A549 (cell line): ENCODE measurements around the gene CAMK4. TPM values are rescaled to one million over a fixed set of nuclear protein-coding genes. Genes with fewer than 3 reads are reported as not detected.

ENCODE experiments used
- ATAC-seq, 2 experiments: fragments of 200-7000 bp in 1 of 2; fragments of >200 bp in 1 of 2; cut with Nextera tagmentation in 1 of 2; cut with Tn5 transposase in 1 of 2; 3 replicates each; pipeline versions ENCODE4 v1.8.0 to v1.9.1; 2018 to 2020; ENCODE audit warnings: mild to moderate bottlenecking in 1 of 2, moderate library complexity in 1 of 2
- CTCF ChIA-PET: fragments of 300-600 bp; sonication (Branson Sonifier 250); formaldehyde crosslinking; extraction: SDS; loops from one replicate; lab custom pipeline; 2021; ENCODE audit warnings: antibody characterized with exemption, inconsistent platforms; lab: Yijun Ruan, JAX
- POLR2A ChIA-PET: fragments of 350-600 bp; formaldehyde crosslinking; extraction: SDS; loops from one replicate; lab custom pipeline; 2021; ENCODE audit warnings: antibody characterized with exemption, inconsistent platforms; lab: Yijun Ruan, JAX
- DNase-seq, 2 experiments: peaks; one replicate each; pipeline versions ENCODE4 v3.0.0 to v3.0.0-alpha.2; 2011 to 2016; ENCODE audit warnings: low read depth in 1 of 2, low spot score in 1 of 2
- FAIRE-seq: peaks from 2 replicates; lab custom pipeline; 2011; peaks lifted over from hg19 to GRCh38; lab: Jason Lieb, UNC
- H3K27ac ChIP-seq, 2 experiments: fragments of >200 bp; sonication (Bioruptor Twin); formaldehyde crosslinking; 3 replicates each; pipeline ENCODE4 v1.5.1; 2016 to 2017
- H3K4me1 ChIP-seq: fragments of >200 bp; sonication (Bioruptor Twin); formaldehyde crosslinking; 3 replicates; pipeline ENCODE4 v1.6.1; 2016
- H3K4me2 ChIP-seq: fragments of >200 bp; sonication (Bioruptor Twin); formaldehyde crosslinking; 3 replicates; pipeline ENCODE4 v1.6.1; 2016
- H3K4me3 ChIP-seq: fragments of >200 bp; sonication (Bioruptor Twin); formaldehyde crosslinking; 3 replicates; pipeline ENCODE4 v1.5.1; 2016
- H3K9me3 ChIP-seq: fragments of >200 bp; sonication (Bioruptor Twin); formaldehyde crosslinking; 3 replicates; pipeline ENCODE4 v1.6.1; 2016
- BHLHE40 ChIP-seq: IDR thresholded peaks from 2 replicates; pipeline ENCODE4 v1.6.1; 2012; ENCODE audit warnings: low read depth, low read length, inconsistent platforms
- CBX2 ChIP-seq: fragments of 200-600 bp; sonication (generic); IDR thresholded peaks from 2 replicates; pipeline ENCODE4 v1.6.1; 2016; ENCODE audit warnings: low read depth, mild to moderate bottlenecking, borderline replicate concordance
- CBX8 ChIP-seq: fragments of 200-600 bp; sonication (generic); IDR thresholded peaks from 2 replicates; pipeline ENCODE4 v1.6.1; 2016
- CEBPB ChIP-seq, 2 experiments: fragments of >200 bp in 1 of 2; sonication (Bioruptor Twin) in 1 of 2; formaldehyde crosslinking in 1 of 2; IDR thresholded peaks; 2 replicates each; pipeline ENCODE4 v1.6.1; 2012 to 2016
- EHF ChIP-seq: fragments of 250-450 bp; sonication (Bioruptor Pico); IDR thresholded peaks from 2 replicates; pipeline ENCODE4 v1.5.0; 2020; ENCODE audit warnings: mild to moderate bottlenecking
- EHMT2 ChIP-seq: fragments of 200-600 bp; sonication (generic); IDR thresholded peaks from 2 replicates; pipeline ENCODE4 v1.6.1; 2016; ENCODE audit warnings: antibody characterized with exemption, low read depth, mild to moderate bottlenecking, moderate library complexity
- EP300 ChIP-seq, 2 experiments: fragments of >200 bp; sonication (Bioruptor Twin); formaldehyde crosslinking; IDR thresholded peaks; 2 replicates in 1 of 2; 3 replicates in 1 of 2; pipeline ENCODE4 v1.6.1; 2016 to 2017
- HEYL ChIP-seq: fragments of 250-450 bp; sonication (Bioruptor Pico); IDR thresholded peaks from 2 replicates; pipeline ENCODE4 v1.8.0; 2021; ENCODE audit warnings: mild to moderate bottlenecking, moderate library complexity
- KDM1A ChIP-seq: fragments of 200-600 bp; sonication (generic); IDR thresholded peaks from 2 replicates; pipeline ENCODE4 v1.6.1; 2016; ENCODE audit warnings: low read depth, mild to moderate bottlenecking
- KDM5A ChIP-seq: fragments of 200-600 bp; sonication (generic); IDR thresholded peaks from 2 replicates; pipeline ENCODE4 v1.6.1; 2016; ENCODE audit warnings: antibody characterized with exemption, mild to moderate bottlenecking
- MAFK ChIP-seq: fragments of 450-650 bp; IDR thresholded peaks from 2 replicates; pipeline ENCODE4 v1.6.1; 2014; ENCODE audit not compliant: partially characterized antibody
- MYC ChIP-seq: IDR thresholded peaks from 2 replicates; pipeline ENCODE4 v1.6.1; 2012; ENCODE audit warnings: mild to moderate bottlenecking, inconsistent platforms, low read length, improper control_type of control experiment, borderline replicate concordance
- PHF8 ChIP-seq: fragments of 200-600 bp; sonication (generic); IDR thresholded peaks from 2 replicates; pipeline ENCODE4 v1.6.1; 2016; ENCODE audit warnings: low read depth, mild to moderate bottlenecking, antibody characterized with exemption, moderate library complexity, borderline replicate concordance
- POLR2AphosphoS2 ChIP-seq: conservative IDR thresholded peaks from 2 replicates; pipeline ENCODE4 v1.6.1; 2012; ENCODE audit warnings: low read length, improper control_type of control experiment, inconsistent platforms
- RAD21 ChIP-seq, 2 experiments: fragments of >200 bp in 1 of 2; sonication (Bioruptor Twin) in 1 of 2; formaldehyde crosslinking in 1 of 2; IDR thresholded peaks in 1 of 2; conservative IDR thresholded peaks in 1 of 2; 2 replicates in 1 of 2; 3 replicates in 1 of 2; pipeline ENCODE4 v1.6.1; 2012 to 2018; ENCODE audit warnings: inconsistent platforms in 1 of 2
- RCOR1 ChIP-seq: fragments of 150-350 bp; IDR thresholded peaks from 2 replicates; pipeline ENCODE4 v1.6.1; 2014; ENCODE audit warnings: antibody characterized with exemption, low read length, low read depth
- RFX5 ChIP-seq: fragments of 450-650 bp; IDR thresholded peaks from 2 replicates; pipeline ENCODE4 v1.7.1; 2014; ENCODE audit warnings: antibody characterized with exemption, mild to moderate bottlenecking, moderate library complexity
- RNF2 ChIP-seq: fragments of 200-600 bp; sonication (generic); IDR thresholded peaks from 2 replicates; pipeline ENCODE4 v1.6.1; 2016; ENCODE audit warnings: low read depth, mild to moderate bottlenecking, antibody characterized with exemption, moderate library complexity, borderline replicate concordance
- ZNF302 ChIP-seq: fragments of 250-450 bp; sonication (Bioruptor Pico); IDR thresholded peaks from 2 replicates; pipeline ENCODE4 v1.9.0; 2021; ENCODE audit warnings: inconsistent platforms, mild to moderate bottlenecking, moderate library complexity
- WGBS: methylation state at CpG from one replicate; pipeline ENCODE4 v1.1.6; 2017; ENCODE audit errors: missing lambda C conversion rate; 5-methylcytosine and 5-hydroxymethylcytosine counted together
- polyA plus RNA-seq, 4 experiments: library from polyadenylated mRNA; depleted of rRNA in 3 of 4; stranded (reverse); fragments of >200 nt; fragmentation: RNase III in 1 of 4; extraction: RNeasy Plus Mini Kit Qiagen cat#74134 plus additional on column Dnase treatment in 1 of 4; gene quantifications; 2 replicates in 3 of 4; 3 replicates in 1 of 4; pipeline ENCODE4 v1.2.3, GENCODE V29; 2011 to 2017
- TF ChIP-seq, protein P1 (sequence below): IDR thresholded peaks from 2 replicates; pipeline ENCODE4 v1.6.1; 2012
- TF ChIP-seq, protein P2 (sequence below): fragments of 200-600 bp; sonication (generic); IDR thresholded peaks from 2 replicates; pipeline ENCODE4 v1.6.1; 2016; ENCODE audit warnings: antibody characterized with exemption, mild to moderate bottlenecking, moderate library complexity
- TF ChIP-seq, protein P3 (sequence below): fragments of >200 bp; sonication (Bioruptor Twin); formaldehyde crosslinking; IDR thresholded peaks from 3 replicates; pipeline ENCODE4 v1.5.1; 2016

The CAMK4 gene
- polyA plus RNA-seq, 2 of the 4 experiments (the other 2 are of a cell fraction), result not detected

GRCh38 chr5:111347021-111347420 lies 122.8 kb downstream of the CAMK4 start:
- H3K4me1 ChIP-seq, result no peaks in the 10 kb centered on the region
- ChIA-PET CTCF (no interaction called here), POLR2A (no interaction called here)
- no peaks in the 10 kb centered on the region for H3K9me3 ChIP-seq
- H3K4me3 ChIP-seq, result no peak overlapping the region
- ATAC-seq (no peak), FAIRE-seq (no peak), DNase-seq (no peak)
- TF ChIP-seq RCOR1 (no peak), MAFK (no peak), BHLHE40 (no peak), POLR2AphosphoS2 (no peak), CEBPB (IDR thresholded peaks at IDR 0.05) (no peak), EHMT2 (no peak), RAD21 (conservative IDR thresholded peaks at IDR 0.05 in 1 of 2, IDR thresholded peaks at IDR 0.05 in 1 of 2) (no peak), EP300 (IDR thresholded peaks at IDR 0.05) (no peak), MYC (no peak), CBX8 (no peak), EHF (CRISPR knock-in tag) (no peak), RFX5 (no peak)
- TF ChIP-seq, protein P1, sequence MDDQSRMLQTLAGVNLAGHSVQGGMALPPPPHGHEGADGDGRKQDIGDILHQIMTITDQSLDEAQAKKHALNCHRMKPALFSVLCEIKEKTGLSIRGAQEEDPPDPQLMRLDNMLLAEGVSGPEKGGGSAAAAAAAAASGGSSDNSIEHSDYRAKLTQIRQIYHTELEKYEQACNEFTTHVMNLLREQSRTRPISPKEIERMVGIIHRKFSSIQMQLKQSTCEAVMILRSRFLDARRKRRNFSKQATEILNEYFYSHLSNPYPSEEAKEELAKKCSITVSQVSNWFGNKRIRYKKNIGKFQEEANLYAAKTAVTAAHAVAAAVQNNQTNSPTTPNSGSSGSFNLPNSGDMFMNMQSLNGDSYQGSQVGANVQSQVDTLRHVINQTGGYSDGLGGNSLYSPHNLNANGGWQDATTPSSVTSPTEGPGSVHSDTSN, result no peak
- TF ChIP-seq, protein P2, sequence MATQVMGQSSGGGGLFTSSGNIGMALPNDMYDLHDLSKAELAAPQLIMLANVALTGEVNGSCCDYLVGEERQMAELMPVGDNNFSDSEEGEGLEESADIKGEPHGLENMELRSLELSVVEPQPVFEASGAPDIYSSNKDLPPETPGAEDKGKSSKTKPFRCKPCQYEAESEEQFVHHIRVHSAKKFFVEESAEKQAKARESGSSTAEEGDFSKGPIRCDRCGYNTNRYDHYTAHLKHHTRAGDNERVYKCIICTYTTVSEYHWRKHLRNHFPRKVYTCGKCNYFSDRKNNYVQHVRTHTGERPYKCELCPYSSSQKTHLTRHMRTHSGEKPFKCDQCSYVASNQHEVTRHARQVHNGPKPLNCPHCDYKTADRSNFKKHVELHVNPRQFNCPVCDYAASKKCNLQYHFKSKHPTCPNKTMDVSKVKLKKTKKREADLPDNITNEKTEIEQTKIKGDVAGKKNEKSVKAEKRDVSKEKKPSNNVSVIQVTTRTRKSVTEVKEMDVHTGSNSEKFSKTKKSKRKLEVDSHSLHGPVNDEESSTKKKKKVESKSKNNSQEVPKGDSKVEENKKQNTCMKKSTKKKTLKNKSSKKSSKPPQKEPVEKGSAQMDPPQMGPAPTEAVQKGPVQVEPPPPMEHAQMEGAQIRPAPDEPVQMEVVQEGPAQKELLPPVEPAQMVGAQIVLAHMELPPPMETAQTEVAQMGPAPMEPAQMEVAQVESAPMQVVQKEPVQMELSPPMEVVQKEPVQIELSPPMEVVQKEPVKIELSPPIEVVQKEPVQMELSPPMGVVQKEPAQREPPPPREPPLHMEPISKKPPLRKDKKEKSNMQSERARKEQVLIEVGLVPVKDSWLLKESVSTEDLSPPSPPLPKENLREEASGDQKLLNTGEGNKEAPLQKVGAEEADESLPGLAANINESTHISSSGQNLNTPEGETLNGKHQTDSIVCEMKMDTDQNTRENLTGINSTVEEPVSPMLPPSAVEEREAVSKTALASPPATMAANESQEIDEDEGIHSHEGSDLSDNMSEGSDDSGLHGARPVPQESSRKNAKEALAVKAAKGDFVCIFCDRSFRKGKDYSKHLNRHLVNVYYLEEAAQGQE, result no peak
- TF ChIP-seq, protein P3, sequence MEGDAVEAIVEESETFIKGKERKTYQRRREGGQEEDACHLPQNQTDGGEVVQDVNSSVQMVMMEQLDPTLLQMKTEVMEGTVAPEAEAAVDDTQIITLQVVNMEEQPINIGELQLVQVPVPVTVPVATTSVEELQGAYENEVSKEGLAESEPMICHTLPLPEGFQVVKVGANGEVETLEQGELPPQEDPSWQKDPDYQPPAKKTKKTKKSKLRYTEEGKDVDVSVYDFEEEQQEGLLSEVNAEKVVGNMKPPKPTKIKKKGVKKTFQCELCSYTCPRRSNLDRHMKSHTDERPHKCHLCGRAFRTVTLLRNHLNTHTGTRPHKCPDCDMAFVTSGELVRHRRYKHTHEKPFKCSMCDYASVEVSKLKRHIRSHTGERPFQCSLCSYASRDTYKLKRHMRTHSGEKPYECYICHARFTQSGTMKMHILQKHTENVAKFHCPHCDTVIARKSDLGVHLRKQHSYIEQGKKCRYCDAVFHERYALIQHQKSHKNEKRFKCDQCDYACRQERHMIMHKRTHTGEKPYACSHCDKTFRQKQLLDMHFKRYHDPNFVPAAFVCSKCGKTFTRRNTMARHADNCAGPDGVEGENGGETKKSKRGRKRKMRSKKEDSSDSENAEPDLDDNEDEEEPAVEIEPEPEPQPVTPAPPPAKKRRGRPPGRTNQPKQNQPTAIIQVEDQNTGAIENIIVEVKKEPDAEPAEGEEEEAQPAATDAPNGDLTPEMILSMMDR, result no peak
- no peak overlapping the region for H3K4me2 ChIP-seq
- no peak overlapping the region for H3K27ac ChIP-seq

- CTCF ChIA-PET, result no interaction called here
Observed at GRCh38 chr5:111348661-111349329, 124.6 kb downstream of the CAMK4 start.

More at GRCh38 chr5:111348661-111349329, 124.6 kb downstream of the CAMK4 start:
- TF ChIP-seq, protein P3, result no peak
- TF ChIP-seq ZNF302, result no peak
- TF ChIP-seq CBX2, result no peak
- no peak for TF ChIP-seq PHF8
- TF ChIP-seq KDM5A, result no peak
- no peak for TF ChIP-seq RNF2
- no peak for TF ChIP-seq KDM1A
- no peak for TF ChIP-seq HEYL (CRISPR knock-in tag)
- TF ChIP-seq, all 56 proteins: peak for 0
- no peaks in the 10 kb centered on the region for H3K9me3 ChIP-seq
- no peak for FAIRE-seq
- POLR2A ChIA-PET, result no interaction called here
- WGBS, result 21% methylated on average over 3 of the region's 3 CpGs
- DNase-seq, result no peak
- no peak overlapping the region for H3K4me3 ChIP-seq
- H3K4me1 ChIP-seq, result no peaks in the 10 kb centered on the region
- no peak overlapping the region for H3K27ac ChIP-seq
- ATAC-seq, result no peak
- no peak overlapping the region for H3K4me2 ChIP-seq
